ENCODE data around the gene SLC9A8.

- TF ChIP-seq CTCF (IDR thresholded peaks at IDR 0.05; ENCODE audit: insufficient read depth, low read depth, low read length) (no peak), EZH2 (IDR thresholded peaks at IDR 0.05; ENCODE audit: insufficient read depth, low read length) (no peak)
Measured at GRCh38 chr20:49916146-49917002, 103.7 kb downstream of the SLC9A8 start.

All from astrocyte (in vitro differentiated cells and primary cell).